HCT116 (cell line): ENCODE data around the gene SLC17A1. TPM values are rescaled to one million over a fixed set of nuclear protein-coding genes. Genes with fewer than 3 reads are reported as not detected.

Experiments used
- ATAC-seq: fragments of 200-7000 bp; cut with Tn5 transposase; 2 replicates; pipeline ENCODE4 v1.9.1; 2020; ENCODE audit warnings: mild to moderate bottlenecking, moderate library complexity
- BruUV-seq: library from RNA; stranded (reverse); fragments of 400-500 nt; replicated peaks from 2 replicates; lab custom pipeline; 2021; lab: Mats Ljungman, UMichigan
- CTCF ChIA-PET: fragments of 300-600 bp; sonication (Branson Sonifier 250); formaldehyde crosslinking; loops from one replicate; lab custom pipeline; 2021; ENCODE audit warnings: antibody characterized with exemption; lab: Charles Lee
- POLR2A ChIA-PET: fragments of 300-600, 350-600 bp; sonication (Branson Sonifier 250); formaldehyde crosslinking; loops from one replicate; lab custom pipeline; 2021; ENCODE audit warnings: antibody characterized with exemption; lab: Charles Lee
- RAD21 ChIA-PET, 2 experiments: fragments of 300-600 bp; sonication (Branson Sonifier 250); formaldehyde crosslinking; loops; one replicate each; lab custom pipeline; 2023; ENCODE audit warnings: low total read pairs in 2 of 2; ENCODE audit not compliant: uncharacterized antibody in 2 of 2, unreplicated experiment in 2 of 2, low non-redundant PET in 1 of 2; lab: Charles Lee
- DNase-seq: peaks from one replicate; pipeline ENCODE4 v3.0.0-alpha.2; 2010; ENCODE audit warnings: low read depth, low spot score
- H2AFZ ChIP-seq: fragments of 200-600 bp; shearing (Covaris generic), sonication (generic); 2 replicates; pipeline ENCODE4 v1.6.1; 2017; ENCODE audit warnings: low read depth, mixed run types, mixed read lengths, antibody characterized with exemption, low read length; ENCODE audit not compliant: poor library complexity, severe bottlenecking
- H3K27ac ChIP-seq: 2 replicates; pipeline ENCODE4 v1.5.1; 2012; ENCODE audit warnings: low read depth, low read length
- H3K27me3 ChIP-seq: fragments of 200-600 bp; sonication (generic); 2 replicates; pipeline ENCODE4 v1.6.1; 2016; ENCODE audit warnings: mixed run types, low read length, mixed read lengths; ENCODE audit not compliant: insufficient read depth
- H3K36me3 ChIP-seq, 2 experiments: fragments of 200-500 bp in 1 of 2; fragments of 200-600 bp in 1 of 2; sonication (Bioruptor generic) in 1 of 2; sonication (generic) in 1 of 2; 2 replicates each; pipeline versions ENCODE4 v1.5.1 to v1.6.1; 2014 to 2016; ENCODE audit warnings: low read length in 2 of 2, inconsistent platforms in 1 of 2, mixed read lengths in 1 of 2, mixed run types in 1 of 2; ENCODE audit not compliant: insufficient read depth in 2 of 2, control insufficient read depth in 1 of 2
- H3K4me1 ChIP-seq, 2 experiments: fragments of 200-600 bp in 1 of 2; sonication (generic) in 1 of 2; 2 replicates each; pipeline versions ENCODE4 v1.5.1 to v1.6.1; 2012 to 2017; ENCODE audit warnings: low read length in 2 of 2, inconsistent platforms in 1 of 2, mild to moderate bottlenecking in 1 of 2, mixed read lengths in 1 of 2, mixed run types in 1 of 2, moderate library complexity in 1 of 2; ENCODE audit not compliant: insufficient read depth in 2 of 2, control insufficient read depth in 1 of 2
- H3K4me2 ChIP-seq: fragments of 200-600 bp; sonication (generic); 2 replicates; pipeline ENCODE4 v1.6.1; 2017; ENCODE audit warnings: mixed run types, low read length, mixed read lengths
- H3K4me3 ChIP-seq, 2 experiments: fragments of 200-600 bp in 1 of 2; sonication (generic) in 1 of 2; replicated peaks in 1 of 2; 2 replicates each; pipeline ENCODE4 v1.5.1; 2011 to 2016; ENCODE audit warnings: low read length in 2 of 2, control low read depth in 1 of 2, low read depth in 1 of 2, mild to moderate bottlenecking in 1 of 2, mixed read lengths in 1 of 2, mixed run types in 1 of 2
- H3K79me2 ChIP-seq: fragments of 200-600 bp; sonication (generic); 2 replicates; pipeline ENCODE4 v1.6.1; 2017; ENCODE audit warnings: mild to moderate bottlenecking, mixed run types, low read length, moderate library complexity, mixed read lengths; ENCODE audit not compliant: insufficient read depth
- H3K9ac ChIP-seq: fragments of 200-600 bp; sonication (generic); 2 replicates; pipeline ENCODE4 v1.6.1; 2016; ENCODE audit warnings: low read length, mixed read lengths
- H3K9me2 ChIP-seq: fragments of 200-600 bp; sonication (generic), shearing (Covaris generic); 2 replicates; pipeline ENCODE4 v1.6.1; 2017; ENCODE audit warnings: mixed run types, mild to moderate bottlenecking, moderate library complexity; ENCODE audit not compliant: insufficient read depth
- H3K9me3 ChIP-seq, 2 experiments: fragments of 200-500 bp in 1 of 2; fragments of 200-600 bp in 1 of 2; sonication (Bioruptor generic) in 1 of 2; sonication (generic) in 1 of 2; 2 replicates each; pipeline ENCODE4 v1.6.1; 2014 to 2017; ENCODE audit warnings: low read length in 2 of 2, mixed read lengths in 2 of 2, inconsistent platforms in 1 of 2, low read depth in 1 of 2, mild to moderate bottlenecking in 1 of 2, mixed run types in 1 of 2, moderate library complexity in 1 of 2; ENCODE audit not compliant: control insufficient read depth in 1 of 2, insufficient read depth in 1 of 2
- H4K20me1 ChIP-seq: fragments of 200-600 bp; sonication (generic), shearing (Covaris generic); 2 replicates; pipeline ENCODE4 v1.6.1; 2017; ENCODE audit warnings: mixed run types, mild to moderate bottlenecking, moderate library complexity; ENCODE audit not compliant: insufficient read depth
- CBX3 ChIP-seq: IDR thresholded peaks from 2 replicates; pipeline ENCODE4 v1.6.1; 2012; ENCODE audit warnings: low read depth
- EGR1 ChIP-seq: IDR thresholded peaks from 2 replicates; pipeline ENCODE4 v1.6.1; 2012; ENCODE audit warnings: low read depth
- ELF1 ChIP-seq: IDR thresholded peaks from 2 replicates; pipeline ENCODE4 v1.6.1; 2012; ENCODE audit warnings: low read depth, borderline replicate concordance
- MAX ChIP-seq: IDR thresholded peaks from 2 replicates; pipeline ENCODE4 v1.6.1; 2012
- POLR2A ChIP-seq: IDR thresholded peaks from 2 replicates; pipeline ENCODE4 v1.7.0; 2011; ENCODE audit warnings: borderline replicate concordance; ENCODE audit not compliant: insufficient read depth, insufficient read length; ENCODE audit errors: extremely low read depth
- REST ChIP-seq: IDR thresholded peaks from 2 replicates; pipeline ENCODE4 v1.6.1; 2012; ENCODE audit warnings: low read depth
- SIN3A ChIP-seq: IDR thresholded peaks from 2 replicates; pipeline ENCODE4 v1.6.1; 2012; ENCODE audit warnings: low read depth
- SP1 ChIP-seq: IDR thresholded peaks from 2 replicates; pipeline ENCODE4 v1.6.1; 2012; ENCODE audit warnings: low read depth
- SRF ChIP-seq: IDR thresholded peaks from 2 replicates; pipeline ENCODE4 v1.6.1; 2012; ENCODE audit warnings: low read depth
- TCF7L2 ChIP-seq: IDR thresholded peaks from 2 replicates; pipeline ENCODE4 v1.7.0; 2011; ENCODE audit warnings: borderline replicate concordance, inconsistent platforms; ENCODE audit not compliant: insufficient read depth, insufficient read length; ENCODE audit errors: extremely low read depth
- ZFX ChIP-seq: fragments of 450-650 bp; IDR thresholded peaks from 2 replicates; pipeline ENCODE4 v1.6.1; 2017
- ZNF274 ChIP-seq: fragments of 200-500 bp; sonication (Bioruptor generic); IDR thresholded peaks from 2 replicates; pipeline ENCODE4 v1.6.1; 2014; ENCODE audit warnings: mild to moderate bottlenecking, low read depth, low read length, inconsistent platforms
- intact Hi-C: fragments of 100-400 bp; cut with micrococcal nuclease; formaldehyde crosslinking; loops from 2 replicates; pipeline ENCODE4 v1.10.0; 2022
- total RNA-seq: library from RNA; stranded (reverse); gene quantifications from one replicate; pipeline ENCODE4 v1.2.1, GENCODE V29; 2021; ENCODE audit not compliant: unreplicated experiment
- TF ChIP-seq, protein P1 (sequence below): IDR thresholded peaks from 2 replicates; pipeline ENCODE4 v1.6.1; 2011; ENCODE audit warnings: mild to moderate bottlenecking, low read length, moderate library complexity; ENCODE audit not compliant: insufficient replicate concordance; ENCODE audit errors: extremely low read depth

The SLC17A1 gene
- total RNA-seq, 1 experiment from 2014 or later = not detected

GRCh38 chr6:25753079-25753478 is 78.8 kb downstream of the SLC17A1 start:
- Histone ChIP-seq H3K79me2 (no peaks in the 10 kb centered on the region), H3K9ac (no peak overlapping the region), H3K9me2 (no peaks in the 10 kb centered on the region), H3K4me2 (no peak overlapping the region)
- intact Hi-C loops = no loop called here
- TF ChIP-seq POLR2A = no peak
- TF ChIP-seq SP1 = no peak
- TF ChIP-seq SIN3A = no peak
- TF ChIP-seq ZFX = no peak
- no peak for TF ChIP-seq EGR1
- TF ChIP-seq TCF7L2 = no peak
- no peak for TF ChIP-seq CBX3
- TF ChIP-seq MAX = no peak
- TF ChIP-seq ZNF274 = no peak
- TF ChIP-seq, protein P1, sequence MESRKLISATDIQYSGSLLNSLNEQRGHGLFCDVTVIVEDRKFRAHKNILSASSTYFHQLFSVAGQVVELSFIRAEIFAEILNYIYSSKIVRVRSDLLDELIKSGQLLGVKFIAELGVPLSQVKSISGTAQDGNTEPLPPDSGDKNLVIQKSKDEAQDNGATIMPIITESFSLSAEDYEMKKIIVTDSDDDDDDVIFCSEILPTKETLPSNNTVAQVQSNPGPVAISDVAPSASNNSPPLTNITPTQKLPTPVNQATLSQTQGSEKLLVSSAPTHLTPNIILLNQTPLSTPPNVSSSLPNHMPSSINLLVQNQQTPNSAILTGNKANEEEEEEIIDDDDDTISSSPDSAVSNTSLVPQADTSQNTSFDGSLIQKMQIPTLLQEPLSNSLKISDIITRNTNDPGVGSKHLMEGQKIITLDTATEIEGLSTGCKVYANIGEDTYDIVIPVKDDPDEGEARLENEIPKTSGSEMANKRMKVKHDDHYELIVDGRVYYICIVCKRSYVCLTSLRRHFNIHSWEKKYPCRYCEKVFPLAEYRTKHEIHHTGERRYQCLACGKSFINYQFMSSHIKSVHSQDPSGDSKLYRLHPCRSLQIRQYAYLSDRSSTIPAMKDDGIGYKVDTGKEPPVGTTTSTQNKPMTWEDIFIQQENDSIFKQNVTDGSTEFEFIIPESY = no peak
- TF ChIP-seq REST = no peak
- no peak for TF ChIP-seq SRF
- TF ChIP-seq ELF1 = no peak
- TF ChIP-seq, all 23 proteins: peak for 0
- ATAC-seq (no peak), DNase-seq (no peak)
- no TSS peak for BruUV-seq
- Histone ChIP-seq H2AFZ (no peak overlapping the region), H4K20me1 (no peaks in the 10 kb centered on the region), H3K27ac (no peak overlapping the region), H3K36me3 (no peaks in the 10 kb centered on the region), H3K27me3 (no peaks in the 10 kb centered on the region), H3K9me3 (no peaks in the 10 kb centered on the region), H3K4me1 (no peaks in the 10 kb centered on the region), H3K4me3 (no peak overlapping the region)
- CTCF ChIA-PET = no interaction called here
- POLR2A ChIA-PET = no interaction called here
- RAD21 ChIA-PET = no interaction called here
